Glomerular visceral epithelial cell (primary cell): ENCODE measurements around the gene ISLR.

Experiments used
- DNase-seq: peaks from one replicate; pipeline ENCODE4 v3.0.0-alpha.2; 2016; ENCODE audit errors: extremely low spot score

Gene ISLR

GRCh38 chr15:74171965-74172541, 1.5 kb upstream of the ISLR start:
- no peak for DNase-seq

DNA sequence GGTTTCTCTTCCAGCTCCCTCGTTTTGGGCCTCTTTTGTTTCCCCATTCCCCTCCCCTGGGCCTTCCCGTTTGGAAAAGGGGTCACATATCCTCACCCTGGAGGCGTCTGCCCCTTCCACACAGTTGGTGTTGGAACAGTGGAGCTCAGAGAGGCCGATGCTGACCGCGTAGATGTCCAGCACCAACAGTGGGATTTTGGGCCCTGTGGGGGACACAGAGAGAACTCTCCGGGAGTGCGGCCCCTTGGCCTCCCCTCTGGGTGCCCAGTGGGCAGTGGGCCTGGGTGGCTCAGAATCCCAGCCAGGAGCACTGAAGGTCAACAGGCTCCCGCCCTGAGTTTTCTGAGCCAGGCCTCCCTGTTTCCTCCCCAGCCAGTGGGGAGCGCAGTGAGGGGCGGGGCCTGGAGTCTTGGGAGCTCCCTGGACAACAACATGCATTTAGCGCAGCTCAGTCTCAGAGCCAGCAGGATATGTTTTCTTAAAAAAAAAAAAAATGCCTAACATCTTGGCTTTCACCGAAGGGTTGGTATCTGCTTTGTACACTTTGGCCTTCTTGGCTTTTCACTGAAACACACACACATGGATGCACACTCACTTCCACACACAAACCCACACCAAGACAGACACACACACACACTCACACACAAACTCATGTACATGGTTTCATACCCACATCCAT, 670 bp upstream of the ISLR start:
- no peak for DNase-seq

DNA sequence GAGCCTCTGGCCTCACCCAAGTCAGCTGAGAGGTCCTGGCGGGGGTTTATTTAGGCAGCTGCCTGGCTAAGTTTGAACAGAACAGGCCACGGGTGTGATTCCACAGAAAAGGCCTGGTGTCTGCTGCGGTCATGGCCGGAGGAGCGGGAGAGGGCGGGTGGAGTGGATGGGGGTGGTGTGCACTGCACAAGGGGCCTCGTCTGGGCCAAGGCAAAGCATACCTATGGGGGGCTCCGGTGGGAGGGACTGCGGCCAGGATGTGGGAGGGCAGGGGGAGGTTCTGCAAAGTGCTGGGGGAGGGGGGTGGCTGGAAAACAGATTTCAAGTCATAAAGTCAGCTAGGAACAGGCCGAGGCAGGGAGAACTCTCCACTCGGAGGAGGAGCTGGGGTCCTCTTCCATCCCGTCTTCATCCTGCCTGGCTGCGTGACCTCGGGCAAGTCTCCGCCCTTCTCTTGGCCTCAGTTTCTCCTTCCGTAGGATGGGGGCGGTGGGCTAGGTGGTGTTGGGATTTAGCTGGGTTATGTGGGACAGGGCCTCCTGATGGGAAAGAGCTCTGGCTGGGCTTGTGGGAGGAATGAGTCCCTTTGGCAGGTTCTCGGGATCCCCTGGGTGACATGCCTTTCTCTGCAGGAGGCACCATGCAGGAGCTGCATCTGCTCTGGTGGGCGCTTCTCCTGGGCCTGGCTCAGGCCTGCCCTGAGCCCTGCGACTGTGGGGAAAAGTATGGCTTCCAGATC, 878 bp downstream of the ISLR start:
- no peak for DNase-seq

DNA sequence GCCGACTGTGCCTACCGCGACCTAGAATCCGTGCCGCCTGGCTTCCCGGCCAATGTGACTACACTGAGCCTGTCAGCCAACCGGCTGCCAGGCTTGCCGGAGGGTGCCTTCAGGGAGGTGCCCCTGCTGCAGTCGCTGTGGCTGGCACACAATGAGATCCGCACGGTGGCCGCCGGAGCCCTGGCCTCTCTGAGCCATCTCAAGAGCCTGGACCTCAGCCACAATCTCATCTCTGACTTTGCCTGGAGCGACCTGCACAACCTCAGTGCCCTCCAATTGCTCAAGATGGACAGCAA, 1.4 kb downstream of the ISLR start:
- no peak for DNase-seq

DNA sequence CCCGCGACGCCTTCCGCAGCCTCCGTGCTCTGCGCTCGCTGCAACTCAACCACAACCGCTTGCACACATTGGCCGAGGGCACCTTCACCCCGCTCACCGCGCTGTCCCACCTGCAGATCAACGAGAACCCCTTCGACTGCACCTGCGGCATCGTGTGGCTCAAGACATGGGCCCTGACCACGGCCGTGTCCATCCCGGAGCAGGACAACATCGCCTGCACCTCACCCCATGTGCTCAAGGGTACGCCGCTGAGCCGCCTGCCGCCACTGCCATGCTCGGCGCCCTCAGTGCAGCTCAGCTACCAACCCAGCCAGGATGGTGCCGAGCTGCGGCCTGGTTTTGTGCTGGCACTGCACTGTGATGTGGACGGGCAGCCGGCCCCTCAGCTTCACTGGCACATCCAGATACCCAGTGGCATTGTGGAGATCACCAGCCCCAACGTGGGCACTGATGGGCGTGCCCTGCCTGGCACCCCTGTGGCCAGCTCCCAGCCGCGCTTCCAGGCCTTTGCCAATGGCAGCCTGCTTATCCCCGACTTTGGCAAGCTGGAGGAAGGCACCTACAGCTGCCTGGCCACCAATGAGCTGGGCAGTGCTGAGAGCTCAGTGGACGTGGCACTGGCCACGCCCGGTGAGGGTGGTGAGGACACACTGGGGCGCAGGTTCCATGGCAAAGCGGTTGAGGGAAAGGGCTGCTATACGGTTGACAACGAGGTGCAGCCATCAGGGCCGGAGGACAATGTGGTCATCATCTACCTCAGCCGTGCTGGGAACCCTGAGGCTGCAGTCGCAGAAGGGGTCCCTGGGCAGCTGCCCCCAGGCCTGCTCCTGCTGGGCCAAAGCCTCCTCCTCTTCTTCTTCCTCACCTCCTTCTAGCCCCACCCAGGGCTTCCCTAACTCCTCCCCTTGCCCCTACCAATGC, 2.0 kb downstream of the ISLR start:
- DNase-seq, result no peak

DNA sequence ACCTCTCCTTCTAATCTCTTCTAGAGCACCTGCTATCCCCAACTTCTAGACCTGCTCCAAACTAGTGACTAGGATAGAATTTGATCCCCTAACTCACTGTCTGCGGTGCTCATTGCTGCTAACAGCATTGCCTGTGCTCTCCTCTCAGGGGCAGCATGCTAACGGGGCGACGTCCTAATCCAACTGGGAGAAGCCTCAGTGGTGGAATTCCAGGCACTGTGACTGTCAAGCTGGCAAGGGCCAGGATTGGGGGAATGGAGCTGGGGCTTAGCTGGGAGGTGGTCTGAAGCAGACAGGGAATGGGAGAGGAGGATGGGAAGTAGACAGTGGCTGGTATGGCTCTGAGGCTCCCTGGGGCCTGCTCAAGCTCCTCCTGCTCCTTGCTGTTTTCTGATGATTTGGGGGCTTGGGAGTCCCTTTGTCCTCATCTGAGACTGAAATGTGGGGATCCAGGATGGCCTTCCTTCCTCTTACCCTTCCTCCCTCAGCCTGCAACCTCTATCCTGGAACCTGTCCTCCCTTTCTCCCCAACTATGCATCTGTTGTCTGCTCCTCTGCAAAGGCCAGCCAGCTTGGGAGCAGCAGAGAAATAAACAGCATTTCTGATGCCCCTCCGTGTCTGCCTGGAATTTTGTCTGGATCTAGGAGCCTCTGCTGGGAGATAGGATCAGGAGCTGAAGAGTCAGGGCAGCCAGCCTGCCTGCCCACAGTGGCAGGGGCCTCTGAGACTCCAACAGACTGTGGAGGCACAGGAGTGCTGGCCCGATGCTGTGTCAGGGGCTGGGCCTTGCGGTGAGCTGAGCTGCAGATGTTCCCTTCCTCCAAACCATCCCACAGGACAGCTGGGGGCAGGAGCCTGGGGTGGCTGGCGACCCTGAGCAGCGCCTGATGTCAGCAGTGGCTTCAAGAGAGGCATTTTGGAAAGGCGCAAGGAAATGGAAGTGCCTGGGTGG, 3.0 kb downstream of the ISLR start:
- no peak for DNase-seq

DNA sequence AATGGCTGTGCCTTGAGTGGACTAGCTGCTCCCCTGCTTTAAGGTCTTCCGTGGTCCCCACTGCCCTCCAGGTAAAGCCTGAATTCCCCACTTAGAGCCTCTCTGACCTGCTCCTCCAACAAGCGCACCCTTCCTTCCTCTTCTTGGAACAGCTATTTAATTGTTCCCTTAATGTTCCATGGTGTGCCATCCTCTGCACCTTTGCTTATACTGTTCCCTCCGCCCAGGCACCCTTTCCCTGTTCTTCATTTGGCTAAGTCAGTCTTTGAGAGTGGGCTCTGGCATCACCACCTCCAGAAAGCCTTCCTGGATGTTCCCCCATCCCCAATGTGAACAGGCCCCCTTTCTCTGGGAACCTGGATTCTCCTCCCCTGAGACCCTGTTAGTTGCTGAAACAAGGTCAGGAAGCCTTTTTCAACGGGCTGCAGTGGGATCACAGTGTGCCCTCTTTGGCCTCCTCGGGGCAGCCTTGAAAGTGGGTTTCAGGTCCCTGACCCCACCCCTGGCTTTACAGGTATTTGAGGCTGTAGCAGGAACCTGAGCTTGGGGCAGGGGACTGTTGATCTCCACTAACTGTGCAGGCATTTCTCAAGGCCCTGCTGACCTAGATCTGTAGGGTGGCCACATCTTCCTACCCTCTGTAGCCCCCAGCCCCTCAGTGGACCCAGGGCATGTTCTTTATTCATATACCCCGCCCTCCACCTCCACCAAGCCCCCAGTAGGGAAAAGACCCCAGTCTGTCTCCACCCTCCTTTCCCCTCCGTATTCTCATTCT, 5.0 kb downstream of the ISLR start:
- no peak for DNase-seq

DNA sequence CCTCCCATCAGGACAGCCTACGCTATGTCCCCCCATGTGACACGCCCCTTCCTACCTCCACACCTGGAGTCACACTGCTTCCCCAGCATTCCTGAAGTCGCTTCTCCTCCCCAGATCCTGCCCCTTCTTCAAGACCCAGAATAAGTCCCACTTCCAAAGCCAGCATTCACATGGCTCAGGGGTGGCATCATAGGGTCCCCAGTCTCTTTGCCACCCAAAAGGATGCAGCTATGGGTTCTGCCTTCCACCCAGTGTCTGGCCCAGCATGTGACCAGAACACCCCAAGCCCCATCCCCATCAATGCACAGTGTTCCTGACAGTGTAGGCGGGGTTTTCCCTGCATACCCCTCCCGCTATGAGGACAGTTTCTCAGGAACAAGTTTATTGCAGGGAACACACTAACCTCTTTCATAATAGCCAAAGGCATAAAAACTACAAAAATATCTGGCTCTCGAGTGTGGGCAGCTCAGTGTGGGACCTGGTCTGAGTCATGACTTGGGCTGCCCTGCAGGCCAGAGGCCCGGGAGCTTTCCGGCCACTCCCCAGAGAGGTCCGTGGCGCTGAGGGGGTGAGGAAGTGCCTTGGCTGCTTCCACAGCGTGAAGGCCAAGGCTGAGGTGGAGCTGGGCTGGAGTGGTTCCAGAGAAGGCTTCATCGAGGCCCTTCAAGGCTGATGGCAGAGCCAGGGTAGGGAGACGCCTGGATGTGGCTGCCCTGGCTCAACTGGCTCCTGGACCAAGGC, 5.8 kb downstream of the ISLR start:
- peak; percentile 96 for DNase-seq

GRCh38 chr15:74179983-74180880, 6.7 kb downstream of the ISLR start:
- DNase-seq, result no peak

GRCh38 chr15:74180881-74181602, 7.5 kb downstream of the ISLR start:
- no peak for DNase-seq

DNA sequence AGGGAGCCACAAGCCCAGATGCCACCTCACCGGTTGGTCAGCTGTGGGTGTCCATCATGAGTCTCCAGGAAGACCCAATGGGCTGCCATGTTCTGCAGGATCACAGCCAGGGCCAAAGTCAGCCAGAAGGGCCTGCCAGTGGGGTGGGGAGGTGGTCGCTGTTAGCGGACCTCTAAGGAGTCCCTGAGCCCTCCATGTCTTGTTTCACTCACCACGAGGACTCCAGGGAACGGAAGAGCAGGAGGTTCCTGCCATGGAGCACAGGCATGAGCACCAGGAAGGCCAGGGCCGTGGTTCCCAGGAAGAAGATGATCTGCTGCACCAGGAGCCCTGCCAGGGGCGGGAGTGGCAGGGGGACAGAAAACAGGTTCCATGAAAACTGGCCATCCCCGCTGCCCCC, 8.6 kb downstream of the ISLR start:
- DNase-seq, result no peak

- DNase-seq, result no peak
These were observed 11.1 kb downstream of the ISLR start for GRCh38 chr15:74184582-74185091.

DNA sequence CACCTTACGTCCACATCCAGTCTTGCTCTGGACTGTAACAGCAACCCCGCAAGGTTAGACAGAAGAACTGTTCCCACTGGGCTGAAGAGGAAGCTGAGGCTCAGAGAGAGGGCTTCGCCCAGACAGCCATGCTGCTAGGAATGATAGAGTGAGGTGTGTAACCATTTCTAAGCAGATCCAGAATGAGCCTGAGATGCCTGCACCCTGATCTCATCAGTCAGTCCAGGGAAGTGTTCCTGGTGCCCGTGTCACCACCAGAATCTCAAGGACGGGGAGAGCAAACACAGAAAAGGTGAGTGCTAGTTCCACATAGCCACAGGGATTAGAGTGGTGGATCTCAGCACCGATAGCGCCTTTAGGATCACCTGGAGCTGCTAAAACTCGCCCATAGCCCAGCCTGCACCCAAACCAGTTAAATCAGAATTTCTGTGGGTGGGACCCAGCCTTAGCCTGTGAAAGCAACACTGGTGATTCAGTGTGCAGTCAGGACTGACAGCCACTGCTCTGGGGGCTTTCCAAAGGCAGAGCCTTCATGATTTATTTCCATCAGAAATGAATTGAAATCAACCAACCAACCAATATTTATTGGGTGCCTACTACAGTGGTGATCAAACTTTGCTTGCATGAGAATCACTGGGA, 12.3 kb downstream of the ISLR start:
- DNase-seq, result no peak

DNA sequence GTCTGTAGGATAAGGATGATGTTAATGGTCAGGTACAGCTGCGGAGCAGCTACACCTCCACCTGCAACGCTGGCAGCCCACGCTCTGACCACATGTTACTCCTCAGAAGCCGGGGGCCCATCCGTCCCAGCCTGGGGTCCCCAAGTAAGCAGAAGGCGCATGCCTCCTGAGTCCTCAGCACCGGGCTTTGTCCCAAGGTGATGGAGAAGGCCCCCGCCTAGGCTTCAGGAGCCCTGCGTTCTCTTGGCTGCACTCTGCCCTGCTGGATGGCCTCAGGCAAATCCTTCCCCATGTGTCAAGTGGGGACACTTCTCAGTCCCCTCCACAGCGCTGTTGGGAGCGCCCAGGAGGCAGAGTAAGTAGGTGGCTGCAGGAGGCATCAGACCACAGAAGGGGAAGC, 14.7 kb downstream of the ISLR start:
- no peak for DNase-seq

DNA sequence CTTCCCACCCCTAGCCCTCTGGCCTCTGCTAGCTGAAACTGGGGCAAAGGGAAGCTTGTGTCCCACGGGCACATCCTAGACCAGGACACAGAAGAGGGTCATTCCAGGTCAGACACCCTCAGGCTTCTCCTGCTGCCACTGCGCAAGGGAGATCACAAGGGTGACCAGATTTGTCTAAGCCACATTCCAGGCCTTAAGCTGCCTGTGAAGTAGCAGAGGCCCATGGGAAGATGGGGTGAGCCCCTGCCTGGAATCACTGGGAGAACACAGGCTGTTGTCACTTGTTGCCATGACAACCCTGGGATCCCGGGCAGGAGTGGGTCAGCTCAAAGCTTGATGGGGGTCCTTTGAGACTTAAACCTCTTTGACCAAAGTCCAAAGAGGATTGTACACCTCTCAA, 18.3 kb downstream of the ISLR start:
- DNase-seq, result no peak

DNA sequence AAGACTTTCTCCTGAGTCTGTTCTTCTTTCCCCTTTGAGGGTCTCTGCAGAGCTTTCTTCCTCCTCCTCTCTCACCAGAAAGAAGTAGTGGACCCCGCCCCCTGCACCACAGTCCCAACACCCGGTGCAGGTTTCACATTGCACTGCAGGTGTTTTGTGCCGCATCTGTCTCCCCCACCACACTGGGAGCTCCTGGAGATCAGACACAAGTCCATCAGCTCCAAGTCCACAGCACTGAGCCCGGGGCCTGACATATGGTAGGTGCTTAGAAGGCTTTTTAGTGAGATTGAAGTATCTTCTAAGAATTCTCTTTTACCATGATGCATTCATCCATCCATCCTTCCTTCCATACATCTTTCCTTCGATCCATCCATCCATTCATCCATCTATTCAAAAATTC, 19.2 kb downstream of the ISLR start:
- no peak for DNase-seq

DNA sequence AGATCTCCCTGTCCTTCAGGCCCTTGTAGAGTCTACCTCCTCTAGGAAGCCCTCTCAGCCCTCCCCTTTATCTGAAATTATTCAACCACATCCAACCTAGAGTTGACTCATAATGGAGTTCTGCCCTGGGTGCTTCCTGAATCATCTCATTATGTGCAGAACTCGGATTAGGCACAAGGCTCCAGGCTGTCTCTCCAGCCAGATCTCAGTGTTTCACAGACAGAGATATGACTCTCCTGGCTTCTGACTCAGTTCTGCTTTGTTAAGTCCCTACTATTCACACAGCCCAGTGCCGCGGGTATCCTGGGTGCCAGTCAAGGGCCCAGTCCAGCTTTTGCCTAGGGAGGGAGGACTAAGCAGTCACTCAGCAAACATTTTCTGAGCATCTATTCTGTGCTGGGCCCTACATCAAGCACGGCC, 19.8 kb downstream of the ISLR start:
- DNase-seq, result peak; percentile 92
